GM12878 (cell line): ENCODE measurements around the gene SNHG17. TPM values are rescaled to one million over a fixed set of nuclear protein-coding genes. Genes with fewer than 3 reads are reported as not detected.

Experiments used
- ATAC-seq: fragments of 200-7000 bp; cut with Tn5 transposase; 3 replicates; pipeline ENCODE4 v1.9.1; 2020; ENCODE audit warnings: mild to moderate bottlenecking, moderate library complexity
- BruUV-seq: library from RNA; stranded (reverse); fragments of 400-500 nt; replicated peaks from 2 replicates; lab custom pipeline; 2021; lab: Mats Ljungman, UMichigan
- CTCF ChIA-PET: fragments of 300-600 bp; sonication (Branson Sonifier 250); formaldehyde crosslinking; extraction: SDS; loops from one replicate; lab custom pipeline; 2021; ENCODE audit warnings: inconsistent platforms; lab: Yijun Ruan, JAX
- POLR2A ChIA-PET: fragments of 350-600 bp; formaldehyde crosslinking; extraction: SDS; loops from one replicate; lab custom pipeline; 2021; ENCODE audit warnings: inconsistent platforms; lab: Charles Lee
- RAD21 ChIA-PET: fragments of 300-600 bp; sonication (Branson Sonifier 250); formaldehyde crosslinking; loops from one replicate; lab custom pipeline; 2023; ENCODE audit warnings: antibody characterized with exemption; ENCODE audit not compliant: unreplicated experiment; lab: Charles Lee
- SMC1A ChIA-PET: fragments of 300-600 bp; sonication (Branson Sonifier 250); formaldehyde crosslinking; loops from one replicate; lab custom pipeline; 2023; ENCODE audit not compliant: unreplicated experiment, uncharacterized antibody; lab: Charles Lee
- DNase-seq: peaks from one replicate; pipeline ENCODE4 v3.0.0-alpha.2; 2011; ENCODE audit warnings: low read depth, low spot score
- FAIRE-seq: peaks from 3 replicates; lab custom pipeline; 2011; peaks lifted over from hg19 to GRCh38; lab: Jason Lieb, UNC
- H2AFZ ChIP-seq: 2 replicates; pipeline ENCODE4 v1.6.0; 2011; ENCODE audit warnings: low read depth, low read length, control low read depth; ENCODE audit not compliant: control insufficient read depth
- H3K27ac ChIP-seq: 2 replicates; pipeline ENCODE4 v1.5.1; 2011; ENCODE audit warnings: control low read depth; ENCODE audit not compliant: control insufficient read depth, insufficient read depth
- H3K27me3 ChIP-seq, 2 experiments: replicated peaks in 1 of 2; 2 replicates each; pipeline versions ENCODE4 v1.6.0 to v1.6.1; 2011; ENCODE audit warnings: low read length in 1 of 2; ENCODE audit not compliant: control insufficient read depth in 2 of 2, insufficient read depth in 2 of 2
- H3K36me3 ChIP-seq, 2 experiments: 2 replicates each; pipeline ENCODE4 v1.5.1; 2011; ENCODE audit warnings: low read length in 1 of 2; ENCODE audit not compliant: control insufficient read depth in 2 of 2, insufficient read depth in 2 of 2
- H3K4me1 ChIP-seq: 2 replicates; pipeline ENCODE4 v1.6.1; 2011; ENCODE audit warnings: mild to moderate bottlenecking, low read length, moderate library complexity, mixed read lengths; ENCODE audit not compliant: control insufficient read depth, insufficient read depth
- H3K4me2 ChIP-seq: 2 replicates; pipeline ENCODE4 v1.6.0; 2011; ENCODE audit warnings: control low read depth; ENCODE audit not compliant: control insufficient read depth, insufficient read depth
- H3K4me3 ChIP-seq: fragments of 200-600 bp; sonication (generic); 2 replicates; pipeline ENCODE4 v1.5.1; 2016
- H3K79me2 ChIP-seq: 2 replicates; pipeline ENCODE4 v1.6.0; 2011; ENCODE audit warnings: low read length; ENCODE audit not compliant: control insufficient read depth, insufficient read depth
- H3K9ac ChIP-seq: 2 replicates; pipeline ENCODE4 v1.8.0; 2011; ENCODE audit warnings: low read length, control low read depth, mixed read lengths; ENCODE audit not compliant: control insufficient read depth, insufficient read depth
- H3K9me3 ChIP-seq: replicated peaks from 3 replicates; pipeline ENCODE4 v1.5.1; 2011; ENCODE audit warnings: mild to moderate bottlenecking, low read length; ENCODE audit not compliant: control insufficient read depth, insufficient read depth
- H4K20me1 ChIP-seq: 2 replicates; pipeline ENCODE4 v1.6.0; 2011; ENCODE audit not compliant: control insufficient read depth, insufficient read depth
- IKZF2 ChIP-seq, 2 experiments: fragments of 450-650 bp; IDR thresholded peaks; 2 replicates each; pipeline ENCODE4 v1.6.1; 2017; ENCODE audit warnings: mild to moderate bottlenecking in 2 of 2, moderate library complexity in 2 of 2
- JUND ChIP-seq: IDR thresholded peaks from 2 replicates; pipeline ENCODE4 v1.6.1; 2012; ENCODE audit warnings: low read depth, mild to moderate bottlenecking, low read length, improper control_type of control experiment, moderate library complexity
- SKIL ChIP-seq: fragments of 450-650 bp; IDR thresholded peaks from 2 replicates; pipeline ENCODE4 v1.6.1; 2017; ENCODE audit warnings: mild to moderate bottlenecking, low read depth, inconsistent platforms; ENCODE audit not compliant: poor library complexity, severe bottlenecking
- STAT3 ChIP-seq: IDR thresholded peaks from 2 replicates; pipeline ENCODE4 v1.6.1; 2011; ENCODE audit warnings: low read depth, low read length, improper control_type of control experiment
- SUZ12 ChIP-seq: fragments of 200-600 bp; sonication (generic); IDR thresholded peaks from one replicate; pipeline ENCODE4 v1.6.1; 2018; ENCODE audit warnings: antibody characterized with exemption, mild to moderate bottlenecking; ENCODE audit not compliant: unreplicated experiment
- WGBS: methylation state at CpG from one replicate; pipeline ENCODE4 v1.1.6; 2016; ENCODE audit warnings: low lambda C conversion rate; ENCODE audit not compliant: insufficient replicate concordance, insufficient coverage; ENCODE audit errors: missing lambda C conversion rate; 5-methylcytosine and 5-hydroxymethylcytosine counted together
- in situ Hi-C: fragments of 300-500 bp; cut with MboI; formaldehyde crosslinking; loops from 9 replicates; pipeline ENCODE4 v1.14.3; 2018; ENCODE audit warnings: mixed read lengths
- intact Hi-C: fragments of 100-400 bp; cut with micrococcal nuclease; formaldehyde crosslinking; loops from one replicate; pipeline ENCODE4 v1.14.2; 2022; ENCODE audit not compliant: unreplicated experiment
- polyA plus RNA-seq, 11 experiments: library from polyadenylated mRNA; depleted of rRNA in 4 of 11; unstranded in 6 of 11; stranded (reverse) in 5 of 11; fragments of >200 nt; fragmentation: Nextera tagmentation in 4 of 11; fragmentation: Illumina TruSeq in 1 of 11; extraction: Ambion mirVana in 4 of 11; extraction: Trizol in 1 of 11; gene quantifications; 1 replicate in 1 of 11; 2 replicates in 10 of 11; pipeline versions ENCODE4 v1.2.1 to v1.2.3, GENCODE V29; 2011 to 2016; ENCODE audit warnings: inconsistent platforms in 2 of 11, missing spikeins in 2 of 11, low read depth in 1 of 11
- total RNA-seq, 4 experiments: library from RNA; depleted of rRNA in 3 of 4; stranded (reverse); fragments of >200 nt in 3 of 4; fragmentation: Illumina TruSeq in 1 of 4; extraction: Trizol in 1 of 4; gene quantifications; 2 replicates each; pipeline versions ENCODE4 v1.2.1 to v1.2.3, GENCODE V29; 2013 to 2021
- TF ChIP-seq, protein P1 (sequence below): fragments of 450-650 bp; IDR thresholded peaks from 2 replicates; pipeline ENCODE4 v1.6.1; 2017; ENCODE audit warnings: mild to moderate bottlenecking

Gene SNHG17
- total and polyA plus RNA-seq, 10 of the 15 experiments (the other 5 are each of a cell fraction or from before 2014, with no cell fraction given) = 20.8 to 63.0 (median 33.9) TPM

DNA sequence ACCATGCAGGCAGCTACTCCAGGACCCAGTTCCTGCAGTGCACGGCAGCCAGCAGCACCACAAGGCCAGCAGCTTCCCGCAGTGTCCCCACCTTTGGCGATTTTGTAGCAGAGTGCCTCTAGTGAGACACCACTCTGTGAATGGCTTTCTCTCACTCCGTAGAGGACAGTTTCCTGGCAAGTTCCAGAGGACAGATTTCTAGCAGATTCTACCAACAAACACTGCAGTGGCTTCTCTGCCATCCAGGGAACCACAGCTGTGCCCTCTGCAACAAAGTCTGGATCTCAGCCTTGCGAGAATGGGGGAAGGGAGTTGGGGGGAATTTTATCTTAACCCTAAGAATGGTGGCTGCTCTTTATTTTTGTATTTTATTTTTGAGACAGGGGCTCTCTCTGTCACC is 28.7 kb downstream of the SNHG17 start (continued):
- TF ChIP-seq STAT3 (no peak), IKZF2 (IDR thresholded peaks at IDR 0.05) (no peak), SKIL (no peak), JUND (no peak)
- TF ChIP-seq, protein P1, sequence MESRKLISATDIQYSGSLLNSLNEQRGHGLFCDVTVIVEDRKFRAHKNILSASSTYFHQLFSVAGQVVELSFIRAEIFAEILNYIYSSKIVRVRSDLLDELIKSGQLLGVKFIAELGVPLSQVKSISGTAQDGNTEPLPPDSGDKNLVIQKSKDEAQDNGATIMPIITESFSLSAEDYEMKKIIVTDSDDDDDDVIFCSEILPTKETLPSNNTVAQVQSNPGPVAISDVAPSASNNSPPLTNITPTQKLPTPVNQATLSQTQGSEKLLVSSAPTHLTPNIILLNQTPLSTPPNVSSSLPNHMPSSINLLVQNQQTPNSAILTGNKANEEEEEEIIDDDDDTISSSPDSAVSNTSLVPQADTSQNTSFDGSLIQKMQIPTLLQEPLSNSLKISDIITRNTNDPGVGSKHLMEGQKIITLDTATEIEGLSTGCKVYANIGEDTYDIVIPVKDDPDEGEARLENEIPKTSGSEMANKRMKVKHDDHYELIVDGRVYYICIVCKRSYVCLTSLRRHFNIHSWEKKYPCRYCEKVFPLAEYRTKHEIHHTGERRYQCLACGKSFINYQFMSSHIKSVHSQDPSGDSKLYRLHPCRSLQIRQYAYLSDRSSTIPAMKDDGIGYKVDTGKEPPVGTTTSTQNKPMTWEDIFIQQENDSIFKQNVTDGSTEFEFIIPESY = no peak

DNA sequence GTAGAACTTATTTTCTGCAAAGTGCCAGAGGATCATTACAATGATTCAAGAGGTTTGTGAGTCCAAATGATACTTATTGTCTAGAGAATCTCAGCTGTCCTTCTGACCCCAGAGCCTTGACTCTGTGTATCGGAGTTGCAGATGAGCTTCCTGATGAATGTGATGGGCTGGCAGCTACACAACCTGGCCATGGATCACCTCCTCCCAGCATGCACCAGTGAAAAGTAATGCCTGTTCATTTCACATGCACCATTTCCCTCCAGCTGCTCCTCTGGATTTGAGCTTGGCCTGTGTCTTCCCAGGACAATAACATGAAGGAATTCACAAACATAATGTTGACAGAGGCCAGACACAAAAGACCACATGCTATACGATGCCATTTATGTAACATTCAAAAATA is 30.0 kb downstream of the SNHG17 start:
- intact Hi-C loops (loop anchor here (5.0 kb wide), 1 partner anchor 173 kb away; no protein-coding TSS in a partner anchor), in situ Hi-C loops (no loop called here)
- Histone ChIP-seq H3K4me2 (no peak overlapping the region), H3K9me3 (no peaks in the 10 kb centered on the region), H3K36me3 (no peaks in the 10 kb centered on the region; a peak in 1 of 4 replicates), H3K27ac (no peak overlapping the region), H2AFZ (no peak overlapping the region), H3K79me2 (no peaks in the 10 kb centered on the region), H4K20me1 (no peaks in the 10 kb centered on the region), H3K4me3 (no peak overlapping the region), H3K4me1 (no peaks in the 10 kb centered on the region), H3K9ac (no peak overlapping the region), H3K27me3 (no peaks in the 10 kb centered on the region)
- ChIA-PET RAD21 (no interaction called here), SMC1A (no interaction called here), POLR2A (no interaction called here), CTCF (interaction anchor here (0.8 to 1.5 kb wide), 4 partner anchors 67 to 332 kb away, joined by 3 read pairs; no protein-coding TSS in a partner anchor)
- DNase-seq = no peak
- BruUV-seq = no TSS peak
- no peak for FAIRE-seq
- no peak for ATAC-seq
- 76% methylated on average over 2 of the region's 2 CpGs for WGBS
- TF ChIP-seq SUZ12 = no peak
